HG02588 (cell line): ENCODE data around the gene RNF214.
A peak's percentile ranks its signal among the peaks of the same experiment; 100 is the strongest.
"Not testable (repeated sequence)": the region's sequence is repeated elsewhere in the genome, so short reads cannot be mapped to it uniquely, and the experiment has no call there.

Source experiments
- ATAC-seq: cut with Tn5 transposase; IDR thresholded peaks from one replicate; pipeline ENCODE4 v1.9.1; 2021; ENCODE audit warnings: mild to moderate bottlenecking, moderate library complexity; ENCODE audit not compliant: unreplicated experiment

RNF214 gene

GRCh38 chr11:117232092-117232878 lies at the start of gene RNF214:
Gene RNF214, plus strand, starts transcription at chr11:117232671. Its CDS starts 1,602 bp downstream, at chr11:117234273.
- ATAC-seq = peak; percentile 74

- ATAC-seq = not testable (repeated sequence)
These were observed 49.3 kb upstream of the RNF214 start for GRCh38 chr11:117183178-117183577.

- ATAC-seq = no peak
These were observed 48.6 kb upstream of the RNF214 start for GRCh38 chr11:117183724-117184349.

GRCh38 chr11:117185736-117186430 lies 46.6 kb upstream of the RNF214 start:
- no peak for ATAC-seq

GRCh38 chr11:117186431-117186761 lies 46.1 kb upstream of the RNF214 start:
- no peak for ATAC-seq

- no peak for ATAC-seq
These were observed 45.5 kb upstream of the RNF214 start for GRCh38 chr11:117187007-117187406.

GRCh38 chr11:117187428-117187798 lies 45.1 kb upstream of the RNF214 start:
- no peak for ATAC-seq

- no peak for ATAC-seq
These were observed 44.5 kb upstream of the RNF214 start for GRCh38 chr11:117187799-117188481.

GRCh38 chr11:117188620-117189081 lies 43.8 kb upstream of the RNF214 start:
- no peak for ATAC-seq

- peak; percentile 49 for ATAC-seq
These were observed 43.1 kb upstream of the RNF214 start for GRCh38 chr11:117189191-117189940.

GRCh38 chr11:117189941-117190544 lies 42.4 kb upstream of the RNF214 start:
- no peak for ATAC-seq

- ATAC-seq = no peak
These were observed 40.6 kb upstream of the RNF214 start for GRCh38 chr11:117191680-117192400.

GRCh38 chr11:117192401-117192875 lies 40.0 kb upstream of the RNF214 start:
- ATAC-seq = no peak

- no peak for ATAC-seq
These were observed 39.1 kb upstream of the RNF214 start for GRCh38 chr11:117193130-117194020.

- no peak for ATAC-seq
These were observed 38.2 kb upstream of the RNF214 start for GRCh38 chr11:117194267-117194666.

GRCh38 chr11:117195258-117195657 lies 37.2 kb upstream of the RNF214 start:
- ATAC-seq = no peak

- no peak for ATAC-seq
These were observed 36.7 kb upstream of the RNF214 start for GRCh38 chr11:117195761-117196160.

GRCh38 chr11:117197006-117197405 lies 35.5 kb upstream of the RNF214 start:
- no peak for ATAC-seq
